GM12878 (cell line): ENCODE data around the gene MYCBP2. TPM values are rescaled to one million over a fixed set of nuclear protein-coding genes. Genes with fewer than 3 reads are reported as not detected.

ENCODE experiments used
- ATAC-seq: fragments of 200-7000 bp; cut with Tn5 transposase; 3 replicates; pipeline ENCODE4 v1.9.1; 2020; ENCODE audit warnings: mild to moderate bottlenecking, moderate library complexity
- BruUV-seq: library from RNA; stranded (reverse); fragments of 400-500 nt; replicated peaks from 2 replicates; lab custom pipeline; 2021; lab: Mats Ljungman, UMichigan
- CTCF ChIA-PET: fragments of 300-600 bp; sonication (Branson Sonifier 250); formaldehyde crosslinking; extraction: SDS; loops from one replicate; lab custom pipeline; 2021; ENCODE audit warnings: inconsistent platforms; lab: Yijun Ruan, JAX
- POLR2A ChIA-PET: fragments of 350-600 bp; formaldehyde crosslinking; extraction: SDS; loops from one replicate; lab custom pipeline; 2021; ENCODE audit warnings: inconsistent platforms; lab: Charles Lee
- RAD21 ChIA-PET: fragments of 300-600 bp; sonication (Branson Sonifier 250); formaldehyde crosslinking; loops from one replicate; lab custom pipeline; 2023; ENCODE audit warnings: antibody characterized with exemption; ENCODE audit not compliant: unreplicated experiment; lab: Charles Lee
- SMC1A ChIA-PET: fragments of 300-600 bp; sonication (Branson Sonifier 250); formaldehyde crosslinking; loops from one replicate; lab custom pipeline; 2023; ENCODE audit not compliant: unreplicated experiment, uncharacterized antibody; lab: Charles Lee
- DNase-seq: peaks from one replicate; pipeline ENCODE4 v3.0.0-alpha.2; 2011; ENCODE audit warnings: low read depth, low spot score
- FAIRE-seq: peaks from 3 replicates; lab custom pipeline; 2011; peaks lifted over from hg19 to GRCh38; lab: Jason Lieb, UNC
- H2AFZ ChIP-seq: 2 replicates; pipeline ENCODE4 v1.6.0; 2011; ENCODE audit warnings: low read depth, low read length, control low read depth; ENCODE audit not compliant: control insufficient read depth
- H3K27ac ChIP-seq: 2 replicates; pipeline ENCODE4 v1.5.1; 2011; ENCODE audit warnings: control low read depth; ENCODE audit not compliant: control insufficient read depth, insufficient read depth
- H3K27me3 ChIP-seq, 2 experiments: replicated peaks in 1 of 2; 2 replicates each; pipeline versions ENCODE4 v1.6.0 to v1.6.1; 2011; ENCODE audit warnings: low read length in 1 of 2; ENCODE audit not compliant: control insufficient read depth in 2 of 2, insufficient read depth in 2 of 2
- H3K36me3 ChIP-seq, 2 experiments: 2 replicates each; pipeline ENCODE4 v1.5.1; 2011; ENCODE audit warnings: low read length in 1 of 2; ENCODE audit not compliant: control insufficient read depth in 2 of 2, insufficient read depth in 2 of 2
- H3K4me1 ChIP-seq: 2 replicates; pipeline ENCODE4 v1.6.1; 2011; ENCODE audit warnings: mild to moderate bottlenecking, low read length, moderate library complexity, mixed read lengths; ENCODE audit not compliant: control insufficient read depth, insufficient read depth
- H3K4me2 ChIP-seq: 2 replicates; pipeline ENCODE4 v1.6.0; 2011; ENCODE audit warnings: control low read depth; ENCODE audit not compliant: control insufficient read depth, insufficient read depth
- H3K4me3 ChIP-seq: fragments of 200-600 bp; sonication (generic); 2 replicates; pipeline ENCODE4 v1.5.1; 2016
- H3K79me2 ChIP-seq: 2 replicates; pipeline ENCODE4 v1.6.0; 2011; ENCODE audit warnings: low read length; ENCODE audit not compliant: control insufficient read depth, insufficient read depth
- H3K9ac ChIP-seq: 2 replicates; pipeline ENCODE4 v1.8.0; 2011; ENCODE audit warnings: low read length, control low read depth, mixed read lengths; ENCODE audit not compliant: control insufficient read depth, insufficient read depth
- H3K9me3 ChIP-seq: replicated peaks from 3 replicates; pipeline ENCODE4 v1.5.1; 2011; ENCODE audit warnings: mild to moderate bottlenecking, low read length; ENCODE audit not compliant: control insufficient read depth, insufficient read depth
- H4K20me1 ChIP-seq: 2 replicates; pipeline ENCODE4 v1.6.0; 2011; ENCODE audit not compliant: control insufficient read depth, insufficient read depth
- CTCF ChIP-seq, 3 experiments: IDR thresholded peaks in 2 of 3; conservative IDR thresholded peaks in 1 of 3; 2 replicates each; pipeline ENCODE4 v1.5.1; 2011; ENCODE audit warnings: low read depth in 3 of 3, low read length in 3 of 3, mild to moderate bottlenecking in 3 of 3, control low read depth in 2 of 3, moderate library complexity in 2 of 3, inconsistent platforms in 1 of 3, mixed read lengths in 1 of 3; ENCODE audit not compliant: control insufficient read depth in 2 of 3, insufficient read depth in 1 of 3; ENCODE audit errors: extremely low read depth in 1 of 3
- ETV6 ChIP-seq, 2 experiments: fragments of 450-650 bp in 1 of 2; IDR thresholded peaks in 1 of 2; conservative IDR thresholded peaks in 1 of 2; 2 replicates each; pipeline ENCODE4 v1.6.1; 2014; ENCODE audit warnings: antibody characterized with exemption in 1 of 2, borderline replicate concordance in 1 of 2, low read depth in 1 of 2, mild to moderate bottlenecking in 1 of 2, moderate library complexity in 1 of 2
- IRF4 ChIP-seq: IDR thresholded peaks from 2 replicates; pipeline ENCODE4 v1.6.1; 2011; ENCODE audit warnings: low read depth, low read length
- JUND ChIP-seq: IDR thresholded peaks from 2 replicates; pipeline ENCODE4 v1.6.1; 2012; ENCODE audit warnings: low read depth, mild to moderate bottlenecking, low read length, improper control_type of control experiment, moderate library complexity
- MLLT1 ChIP-seq: fragments of 450-650 bp; IDR thresholded peaks from 2 replicates; pipeline ENCODE4 v1.6.1; 2016; ENCODE audit warnings: mild to moderate bottlenecking
- NR2F1 ChIP-seq: fragments of 450-650 bp; conservative IDR thresholded peaks from 2 replicates; pipeline ENCODE4 v1.6.1; 2017; ENCODE audit warnings: mild to moderate bottlenecking
- PAX5 ChIP-seq: IDR thresholded peaks from 2 replicates; pipeline ENCODE4 v1.6.1; 2011; ENCODE audit warnings: low read depth, low read length, borderline replicate concordance
- POLR2AphosphoS2 ChIP-seq: IDR thresholded peaks from 2 replicates; pipeline ENCODE4 v1.6.1; 2011; ENCODE audit warnings: low read depth, mild to moderate bottlenecking, low read length, improper control_type of control experiment, moderate library complexity
- RAD21 ChIP-seq: IDR thresholded peaks from 2 replicates; pipeline ENCODE4 v1.6.1; 2011; ENCODE audit warnings: mild to moderate bottlenecking, low read depth, low read length, moderate library complexity; ENCODE audit not compliant: insufficient read depth
- RELB ChIP-seq: fragments of 450-650 bp; IDR thresholded peaks from 2 replicates; pipeline ENCODE4 v1.6.1; 2017; ENCODE audit warnings: low read depth, mild to moderate bottlenecking, moderate library complexity
- RUNX3 ChIP-seq: IDR thresholded peaks from 2 replicates; pipeline ENCODE4 v1.6.1; 2012; ENCODE audit warnings: low read length, inconsistent platforms
- SIN3A ChIP-seq: IDR thresholded peaks from 2 replicates; pipeline ENCODE4 v1.6.1; 2012; ENCODE audit warnings: low read depth, low read length, improper control_type of control experiment
- SIX5 ChIP-seq: IDR thresholded peaks from 2 replicates; pipeline ENCODE4 v1.6.1; 2011; ENCODE audit warnings: mild to moderate bottlenecking, low read depth, low read length, moderate library complexity; ENCODE audit not compliant: severe bottlenecking
- SPI1 ChIP-seq: IDR thresholded peaks from 2 replicates; pipeline ENCODE4 v1.6.1; 2011; ENCODE audit warnings: low read depth, mild to moderate bottlenecking, low read length, moderate library complexity, borderline replicate concordance; ENCODE audit not compliant: insufficient read depth
- STAT1 ChIP-seq: fragments of 450-650 bp; conservative IDR thresholded peaks from 2 replicates; pipeline ENCODE4 v1.6.1; 2014; ENCODE audit warnings: antibody characterized with exemption, mild to moderate bottlenecking
- ZNF274 ChIP-seq: IDR thresholded peaks from one replicate; pipeline ENCODE4 v1.8.0; 2011; ENCODE audit not compliant: insufficient read length, insufficient read depth
- ZNF384 ChIP-seq: IDR thresholded peaks from 2 replicates; pipeline ENCODE4 v1.6.1; 2012; ENCODE audit warnings: low read depth, mild to moderate bottlenecking, low read length, improper control_type of control experiment, borderline replicate concordance
- WGBS: methylation state at CpG from one replicate; pipeline ENCODE4 v1.1.6; 2016; ENCODE audit warnings: low lambda C conversion rate; ENCODE audit not compliant: insufficient replicate concordance, insufficient coverage; ENCODE audit errors: missing lambda C conversion rate; 5-methylcytosine and 5-hydroxymethylcytosine counted together
- in situ Hi-C: fragments of 300-500 bp; cut with MboI; formaldehyde crosslinking; loops from 9 replicates; pipeline ENCODE4 v1.14.3; 2018; ENCODE audit warnings: mixed read lengths
- intact Hi-C: fragments of 100-400 bp; cut with micrococcal nuclease; formaldehyde crosslinking; loops from one replicate; pipeline ENCODE4 v1.14.2; 2022; ENCODE audit not compliant: unreplicated experiment
- polyA plus RNA-seq, 11 experiments: library from polyadenylated mRNA; depleted of rRNA in 4 of 11; unstranded in 6 of 11; stranded (reverse) in 5 of 11; fragments of >200 nt; fragmentation: Nextera tagmentation in 4 of 11; fragmentation: Illumina TruSeq in 1 of 11; extraction: Ambion mirVana in 4 of 11; extraction: Trizol in 1 of 11; gene quantifications; 1 replicate in 1 of 11; 2 replicates in 10 of 11; pipeline versions ENCODE4 v1.2.1 to v1.2.3, GENCODE V29; 2011 to 2016; ENCODE audit warnings: inconsistent platforms in 2 of 11, missing spikeins in 2 of 11, low read depth in 1 of 11
- total RNA-seq, 4 experiments: library from RNA; depleted of rRNA in 3 of 4; stranded (reverse); fragments of >200 nt in 3 of 4; fragmentation: Illumina TruSeq in 1 of 4; extraction: Trizol in 1 of 4; gene quantifications; 2 replicates each; pipeline versions ENCODE4 v1.2.1 to v1.2.3, GENCODE V29; 2013 to 2021

The MYCBP2 gene
- total and polyA plus RNA-seq, 10 of the 15 experiments (the other 5 are each of a cell fraction or from before 2014, with no cell fraction given): 51.9 to 152 (median 98.2) TPM

GRCh38 chr13:77338961-77339401 is 12.1 kb upstream of the MYCBP2 start (continued):
- TF ChIP-seq RELB (no peak; the same call in 1 of the 2 replicates), ZNF274 (no peak), MLLT1 (no peak; the same call in 1 of the 2 replicates), PAX5 (no peak), SIX5 (no peak), STAT1 (no peak)

GRCh38 chr13:77338329-77338728 is 11.4 kb upstream of the MYCBP2 start:
- peak overlapping the region; percentile 45; the same call in 1 of the 2 replicates for H3K4me3 ChIP-seq
- no peaks in the 10 kb centered on the region for H3K79me2 ChIP-seq
- TF ChIP-seq RAD21: no peak
- no peak for TF ChIP-seq POLR2AphosphoS2
- peak; percentile 82 for TF ChIP-seq RUNX3
- no peak for TF ChIP-seq JUND
- peak; percentile 69; the same call in 1 of the 2 replicates for TF ChIP-seq SPI1
- TF ChIP-seq IRF4: peak; percentile 54; the same call in 1 of the 2 replicates
- peak in 1 of 2 experiments; percentile 47; a peak in 2 of 4 replicates for TF ChIP-seq ETV6 (conservative IDR thresholded peaks at IDR 0.05 in 1 of 2, IDR thresholded peaks at IDR 0.05 in 1 of 2; ENCODE audit: borderline replicate concordance in 1 of 2, low read depth in 1 of 2)
- TF ChIP-seq CTCF (IDR thresholded peaks at IDR 0.05 in 2 of 3, conservative IDR thresholded peaks at IDR 0.05 in 1 of 3; ENCODE audit: control insufficient read depth in 2 of 3, extremely low read depth in 1 of 3, insufficient read depth in 1 of 3, low read depth in 3 of 3, low read length in 3 of 3): no peak
- no peak for TF ChIP-seq ZNF384
- no peak for TF ChIP-seq SIN3A
- TF ChIP-seq NR2F1: peak; percentile 57; the same call in 1 of the 2 replicates
- TF ChIP-seq, all 136 proteins: peak for 5
- RAD21 ChIA-PET: interaction anchor here (0.6 to 5.4 kb wide), 9 partner anchors 11 to 164 kb away, joined by 3 to 85 read pairs (median 12); partner anchors contain the start of gene MYCBP2
- intact Hi-C loops: no loop called here
- CTCF ChIA-PET: interaction anchor here (1.0 to 5.1 kb wide), 11 partner anchors 9 to 140 kb away, joined by 3 to 62 read pairs (median 4); partner anchors contain the start of gene MYCBP2
- Histone ChIP-seq H4K20me1 (no peaks in the 10 kb centered on the region), H3K9me3 (no peaks in the 10 kb centered on the region), H3K27ac (peak overlapping the region; percentile 89), H3K27me3 (no peaks in the 10 kb centered on the region), H3K9ac (no peak overlapping the region; the same call in 1 of the 2 replicates), H3K4me1 (peaks cover 37% of the 10 kb centered on the region), H3K36me3 (no peaks in the 10 kb centered on the region), H3K4me2 (peak overlapping the region; percentile 97), H2AFZ (peak overlapping the region; percentile 53)
- POLR2A ChIA-PET: interaction anchor here (0.6 to 7.1 kb wide), 8 partner anchors 10 to 140 kb away, joined by 3 to 72 read pairs (median 7); partner anchors contain the start of gene MYCBP2
- WGBS: 45% methylated on average over 2 of the region's 2 CpGs
- DNase-seq (no peak), FAIRE-seq (no peak), ATAC-seq (peak; percentile 57)
- SMC1A ChIA-PET: interaction anchor here (0.9 to 5.4 kb wide), 23 partner anchors 10 to 227 kb away, joined by 3 to 89 read pairs (median 4); partner anchors contain the start of gene MYCBP2
- in situ Hi-C loops: loop anchor here (5.0 kb wide), 2 partner anchors 89 to 139 kb away; no protein-coding TSS in a partner anchor
- BruUV-seq: no TSS peak
